Measurements from ENCODE around the gene FAM98B. TPM values are rescaled to one million over a fixed set of nuclear protein-coding genes. Genes with fewer than 3 reads are reported as not detected.

Gene FAM98B
- total RNA-seq, 2 donors from 2014 or later, result 7.9 to 8.6 TPM

- H3K27ac ChIP-seq, result no peak overlapping the region
- H3K27me3 ChIP-seq, result no peaks in the 10 kb centered on the region
- H3K9me3 ChIP-seq, result no peaks in the 10 kb centered on the region
- DNase-seq (no peak), ATAC-seq (no peak)
- no peaks in the 10 kb centered on the region for H3K4me1 ChIP-seq
- TF ChIP-seq CTCF (IDR thresholded peaks at IDR 0.05) (no peak), POLR2A (IDR thresholded peaks at IDR 0.05) (no peak)
- H3K4me3 ChIP-seq, result no peak overlapping the region
- peaks cover 0 to 7% of the 10 kb centered on the region in 2 donors for H3K36me3 ChIP-seq (replicated peaks in 1 of 2; ENCODE audit: insufficient read depth in 1 of 2, low read depth in 2 of 2)
- intact Hi-C loops (cut with DNase I), result no loop called here
Measured at GRCh38 chr15:38479266-38479665, 25.3 kb downstream of the FAM98B start.

- WGBS, 2 donors, result 96 to 97% methylated on average over 1 of the region's 1 CpG
- intact Hi-C loops (cut with DNase I), result no loop called here
Measured at GRCh38 chr15:38479756-38480155, 25.8 kb downstream of the FAM98B start.

GRCh38 chr15:38481113-38481512 lies 27.2 kb downstream of the FAM98B start:
- no peak overlapping the region for H3K27ac ChIP-seq
- no peak for TF ChIP-seq POLR2A (IDR thresholded peaks at IDR 0.05)
- H3K4me3 ChIP-seq, result no peak overlapping the region
- no peak for DNase-seq
- no peaks in the 10 kb centered on the region for H3K27me3 ChIP-seq
- intact Hi-C loops (cut with DNase I), result no loop called here
- H3K36me3 ChIP-seq (replicated peaks in 1 of 2; ENCODE audit: insufficient read depth in 1 of 2, low read depth in 2 of 2), result peaks cover 0 to 3% of the 10 kb centered on the region in 2 donors
- WGBS, 2 donors, result 88 to 92% methylated on average over 5 of the region's 5 CpGs
- ATAC-seq, result no peak
- H3K9me3 ChIP-seq, result peaks cover 0 to 2% (median 0%) of the 10 kb centered on the region in 3 donors
- H3K4me1 ChIP-seq, result no peaks in the 10 kb centered on the region

More at GRCh38 chr15:38479756-38480155, 25.8 kb downstream of the FAM98B start:
- H3K27me3 ChIP-seq, result no peaks in the 10 kb centered on the region
- H3K4me3 ChIP-seq, result no peak overlapping the region
- ATAC-seq (no peak), DNase-seq (no peak)
- H3K36me3 ChIP-seq (replicated peaks in 1 of 2; ENCODE audit: insufficient read depth in 1 of 2, low read depth in 2 of 2), result peaks cover 0 to 7% of the 10 kb centered on the region in 2 donors
- TF ChIP-seq POLR2A (IDR thresholded peaks at IDR 0.05), result no peak
- no peak for TF ChIP-seq CTCF (IDR thresholded peaks at IDR 0.05)
- no peak overlapping the region for H3K27ac ChIP-seq
- H3K4me1 ChIP-seq, result no peaks in the 10 kb centered on the region
- H3K9me3 ChIP-seq, result no peaks in the 10 kb centered on the region

- ATAC-seq, result no peak
- Histone ChIP-seq H3K27ac (no peak overlapping the region), H3K27me3 (no peaks in the 10 kb centered on the region), H3K9me3 (peaks cover 0 to 2% (median 0%) of the 10 kb centered on the region in 3 donors), H3K36me3 (replicated peaks in 1 of 2; ENCODE audit: insufficient read depth in 1 of 2, low read depth in 2 of 2) (peaks cover 0 to 3% of the 10 kb centered on the region in 2 donors), H3K4me1 (no peaks in the 10 kb centered on the region), H3K4me3 (no peak overlapping the region)
- no peak for DNase-seq
- intact Hi-C loops (cut with DNase I), result no loop called here
- TF ChIP-seq POLR2A (IDR thresholded peaks at IDR 0.05), result no peak
- no peak for TF ChIP-seq CTCF (IDR thresholded peaks at IDR 0.05)
- 94 to 95% methylated on average over 3 of the region's 3 CpGs for WGBS, 2 donors
Measured at GRCh38 chr15:38481761-38482160, 27.8 kb downstream of the FAM98B start.

- intact Hi-C loops (cut with DNase I), result no loop called here
- no peak for ATAC-seq
- peaks cover 0 to 2% (median 0%) of the 10 kb centered on the region in 3 donors for H3K9me3 ChIP-seq
Measured at GRCh38 chr15:38482572-38482971, 28.6 kb downstream of the FAM98B start.

More at GRCh38 chr15:38482572-38482971, 28.6 kb downstream of the FAM98B start:
- no peak overlapping the region for H3K27ac ChIP-seq
- no peaks in the 10 kb centered on the region for H3K4me1 ChIP-seq
- no peaks in the 10 kb centered on the region for H3K27me3 ChIP-seq
- H3K36me3 ChIP-seq (replicated peaks in 1 of 2; ENCODE audit: insufficient read depth in 1 of 2, low read depth in 2 of 2), result peaks cover 0 to 5% of the 10 kb centered on the region in 2 donors
- TF ChIP-seq CTCF (IDR thresholded peaks at IDR 0.05), result no peak
- no peak for TF ChIP-seq POLR2A (IDR thresholded peaks at IDR 0.05)
- no peak for DNase-seq
- no peak overlapping the region for H3K4me3 ChIP-seq

All from body of pancreas (tissue), 4 donors.